IMR-90 (cell line): Measurements from ENCODE around the gene PRR23C. TPM values are rescaled to one million over a fixed set of nuclear protein-coding genes. Genes with fewer than 3 reads are reported as not detected.

Source experiments
- ATAC-seq: fragments of 200-7000 bp; cut with Tn5 transposase; 2 replicates; pipeline ENCODE4 v1.9.1; 2020; ENCODE audit warnings: low read depth, mild to moderate bottlenecking, moderate library complexity
- BruUV-seq: library from RNA; stranded (reverse); fragments of 400-500 nt; replicated peaks from 2 replicates; lab custom pipeline; 2021; lab: Mats Ljungman, UMichigan
- CTCF ChIA-PET: fragments of 300-600 bp; formaldehyde crosslinking; extraction: SDS; loops from one replicate; lab custom pipeline; 2021; ENCODE audit warnings: antibody characterized with exemption; lab: Yijun Ruan, JAX
- POLR2A ChIA-PET: fragments of 300-600 bp; sonication (Branson Sonifier 250); formaldehyde crosslinking; loops from one replicate; lab custom pipeline; 2022; ENCODE audit warnings: antibody characterized with exemption; ENCODE audit not compliant: unreplicated experiment; lab: Charles Lee
- DNase-seq: peaks from one replicate; pipeline ENCODE4 v3.0.0; 2013
- H2AFZ ChIP-seq: replicated peaks from 2 replicates; pipeline ENCODE3; 2013; ENCODE audit warnings: low read length, mild to moderate bottlenecking; ENCODE audit not compliant: poor library complexity
- H2AK5ac ChIP-seq: 2 replicates; pipeline ENCODE4 v1.6.1; 2013; ENCODE audit warnings: low read depth, low read length, inconsistent platforms
- H2AK9ac ChIP-seq: replicated peaks from 2 replicates; pipeline ENCODE3; 2013; ENCODE audit warnings: mild to moderate bottlenecking, low read depth, low read length, moderate library complexity; ENCODE audit not compliant: poor library complexity
- H2BK120ac ChIP-seq: 2 replicates; pipeline ENCODE4 v1.6.1; 2013; ENCODE audit warnings: low read depth, low read length, inconsistent platforms
- H2BK15ac ChIP-seq: 3 replicates; pipeline ENCODE4 v1.6.1; 2013; ENCODE audit warnings: low read depth, low read length, inconsistent platforms
- H2BK20ac ChIP-seq: 2 replicates; pipeline ENCODE4 v1.6.1; 2013; ENCODE audit warnings: low read depth, mild to moderate bottlenecking, inconsistent platforms, low read length, moderate library complexity
- H2BK5ac ChIP-seq: 2 replicates; pipeline ENCODE4 v1.6.1; 2013; ENCODE audit warnings: mild to moderate bottlenecking, low read depth, low read length, inconsistent platforms; ENCODE audit not compliant: poor library complexity, severe bottlenecking
- H3K14ac ChIP-seq: replicated peaks from 2 replicates; pipeline ENCODE4 v1.6.1; 2013; ENCODE audit warnings: low read depth, low read length, inconsistent platforms
- H3K18ac ChIP-seq: 2 replicates; pipeline ENCODE4 v1.6.1; 2013; ENCODE audit warnings: low read depth, low read length, control low read depth
- H3K23ac ChIP-seq: 2 replicates; pipeline ENCODE4 v1.6.1; 2013; ENCODE audit warnings: low read depth, low read length, inconsistent platforms
- H3K27ac ChIP-seq: 2 replicates; pipeline ENCODE4 v1.5.1; 2013; ENCODE audit warnings: mild to moderate bottlenecking, control low read depth, low read length; ENCODE audit not compliant: insufficient read depth
- H3K27me3 ChIP-seq: 2 replicates; pipeline ENCODE4 v1.6.1; 2013; ENCODE audit warnings: low read length; ENCODE audit not compliant: control insufficient read depth, insufficient read depth
- H3K36me3 ChIP-seq: 2 replicates; pipeline ENCODE4 v1.6.1; 2013; ENCODE audit warnings: low read length, mixed read lengths; ENCODE audit not compliant: control insufficient read depth, insufficient read depth
- H3K4ac ChIP-seq: 2 replicates; pipeline ENCODE4 v1.6.1; 2013; ENCODE audit warnings: low read depth, low read length, inconsistent platforms
- H3K4me1 ChIP-seq: 2 replicates; pipeline ENCODE4 v1.6.1; 2013; ENCODE audit warnings: low read length, mixed read lengths; ENCODE audit not compliant: control insufficient read depth, insufficient read depth
- H3K4me2 ChIP-seq: 2 replicates; pipeline ENCODE4 v1.6.1; 2013; ENCODE audit warnings: low read depth, mild to moderate bottlenecking, control low read depth, low read length, moderate library complexity
- H3K4me3 ChIP-seq: 2 replicates; pipeline ENCODE4 v1.5.1; 2013; ENCODE audit warnings: low read depth, mild to moderate bottlenecking, control low read depth, low read length, moderate library complexity; ENCODE audit not compliant: insufficient read depth
- H3K56ac ChIP-seq: 2 replicates; pipeline ENCODE4 v1.6.1; 2013; ENCODE audit warnings: low read length, inconsistent platforms; ENCODE audit not compliant: insufficient read depth; ENCODE audit errors: extremely low read depth
- H3K79me1 ChIP-seq, 2 experiments: 2 replicates each; pipeline ENCODE4 v1.6.1; 2013; ENCODE audit warnings: low read length in 2 of 2, inconsistent platforms in 1 of 2, low read depth in 1 of 2
- H3K9ac ChIP-seq: 2 replicates; pipeline ENCODE4 v1.6.1; 2013; ENCODE audit warnings: low read depth, low read length, control low read depth
- H3K9me1 ChIP-seq: 2 replicates; pipeline ENCODE4 v1.6.1; 2013; ENCODE audit warnings: low read length, inconsistent platforms; ENCODE audit not compliant: insufficient read depth
- H3K9me3 ChIP-seq: 2 replicates; pipeline ENCODE4 v1.6.1; 2013; ENCODE audit warnings: low read length; ENCODE audit not compliant: control insufficient read depth, insufficient read depth
- H4K20me1 ChIP-seq: 2 replicates; pipeline ENCODE4 v1.6.1; 2013; ENCODE audit warnings: low read length, inconsistent platforms; ENCODE audit not compliant: insufficient read depth
- H4K5ac ChIP-seq: 2 replicates; pipeline ENCODE4 v1.6.1; 2013; ENCODE audit warnings: mild to moderate bottlenecking, low read depth, low read length, control low read depth
- H4K8ac ChIP-seq, 2 experiments: 2 replicates each; pipeline ENCODE4 v1.6.1; 2013; ENCODE audit warnings: low read depth in 2 of 2, low read length in 2 of 2, control low read depth in 1 of 2, inconsistent platforms in 1 of 2
- H4K91ac ChIP-seq: 2 replicates; pipeline ENCODE4 v1.6.1; 2013; ENCODE audit warnings: low read depth, low read length, inconsistent platforms; ENCODE audit not compliant: insufficient read depth
- BHLHE40 ChIP-seq: fragments of 150-350 bp; IDR thresholded peaks from 2 replicates; pipeline ENCODE4 v1.6.1; 2016; ENCODE audit warnings: mild to moderate bottlenecking, low read depth, low read length
- CEBPB ChIP-seq: IDR thresholded peaks from 2 replicates; pipeline ENCODE4 v1.6.1; 2012; ENCODE audit warnings: low read depth, low read length, improper control_type of control experiment
- CHD1 ChIP-seq: IDR thresholded peaks from 2 replicates; pipeline ENCODE4 v1.6.1; 2012; ENCODE audit warnings: low read depth, low read length, improper control_type of control experiment
- CTCF ChIP-seq: conservative IDR thresholded peaks from 2 replicates; pipeline ENCODE4 v1.5.1; 2012; ENCODE audit warnings: mild to moderate bottlenecking, low read depth, low read length, improper control_type of control experiment
- ELK1 ChIP-seq: fragments of 150-350 bp; IDR thresholded peaks from 2 replicates; pipeline ENCODE4 v1.6.1; 2016; ENCODE audit warnings: low read depth, mild to moderate bottlenecking, low read length, moderate library complexity, borderline replicate concordance
- FOS ChIP-seq: fragments of 150-350 bp; IDR thresholded peaks from 2 replicates; pipeline ENCODE4 v1.6.1; 2016; ENCODE audit warnings: low read depth, low read length
- MAFK ChIP-seq: IDR thresholded peaks from 2 replicates; pipeline ENCODE4 v1.6.1; 2012; ENCODE audit warnings: low read depth, low read length, improper control_type of control experiment
- MAZ ChIP-seq: IDR thresholded peaks from 2 replicates; pipeline ENCODE4 v1.6.1; 2012; ENCODE audit warnings: low read depth, mild to moderate bottlenecking, low read length, improper control_type of control experiment, moderate library complexity, borderline replicate concordance
- NFE2L2 ChIP-seq: fragments of 150-350 bp; IDR thresholded peaks from 2 replicates; pipeline ENCODE4 v1.6.1; 2016; ENCODE audit warnings: low read depth, mild to moderate bottlenecking, low read length
- POLR2A ChIP-seq: IDR thresholded peaks from 2 replicates; pipeline ENCODE4 v1.6.1; 2012; ENCODE audit warnings: mild to moderate bottlenecking, low read depth, low read length
- RAD21 ChIP-seq: IDR thresholded peaks from 2 replicates; pipeline ENCODE4 v1.6.1; 2012; ENCODE audit warnings: low read length, improper control_type of control experiment
- RCOR1 ChIP-seq: IDR thresholded peaks from 2 replicates; pipeline ENCODE4 v1.6.1; 2012; ENCODE audit warnings: mild to moderate bottlenecking, low read length, improper control_type of control experiment; ENCODE audit not compliant: insufficient replicate concordance
- RFX5 ChIP-seq: IDR thresholded peaks from 2 replicates; pipeline ENCODE4 v1.8.0; 2012; ENCODE audit warnings: low read depth, mild to moderate bottlenecking, low read length, moderate library complexity
- SMC3 ChIP-seq: fragments of 150-350 bp; IDR thresholded peaks from 2 replicates; pipeline ENCODE4 v1.6.1; 2016; ENCODE audit warnings: low read depth, mild to moderate bottlenecking, antibody characterized with exemption, low read length, moderate library complexity
- WGBS, 2 experiments: methylation state at CpG; one replicate each; pipeline versions ENCODE4 v1.1.5 to v1.1.7; 2013; ENCODE audit warnings: missing lambda C conversion rate in 2 of 2; ENCODE audit not compliant: insufficient read length in 1 of 2; ENCODE audit errors: extremely low coverage in 2 of 2; 5-methylcytosine and 5-hydroxymethylcytosine counted together
- dilution Hi-C: fragments of 300-500 bp; cut with HindIII; formaldehyde crosslinking; loops from one replicate; pipeline ENCODE4 v1.14.3; 2018; ENCODE audit warnings: low sequenced_read_pairs; ENCODE audit not compliant: unreplicated experiment
- in situ Hi-C: fragments of 300-500 bp; cut with MboI; formaldehyde crosslinking; loops from 3 replicates; pipeline ENCODE4 v1.14.3; 2019; ENCODE audit warnings: low sequenced_read_pairs, inconsistent platforms, mixed read lengths
- intact Hi-C: fragments of 100-400 bp; cut with micrococcal nuclease; formaldehyde crosslinking; loops from 2 replicates; pipeline ENCODE4 v1.10.0; 2022
- polyA plus RNA-seq, 3 experiments: library from polyadenylated mRNA; depleted of rRNA; stranded (reverse); fragments of >200 nt; gene quantifications; 2 replicates each; pipeline ENCODE4 v1.2.3, GENCODE V29; 2012; ENCODE audit warnings: low replicate concordance in 1 of 3
- total RNA-seq: library from RNA; depleted of rRNA; stranded (reverse); fragments of >200 nt; gene quantifications from 2 replicates; pipeline ENCODE4 v1.2.3, GENCODE V29; 2012
- TF ChIP-seq, protein P1 (sequence below): fragments of 150-350 bp; IDR thresholded peaks from 2 replicates; pipeline ENCODE4 v1.6.1; 2017; ENCODE audit warnings: mild to moderate bottlenecking, antibody characterized with exemption, low read length, low read depth

Gene PRR23C
- total and polyA plus RNA-seq, 2 of the 4 experiments (the other 2 are of a cell fraction), result not detected

DNA sequence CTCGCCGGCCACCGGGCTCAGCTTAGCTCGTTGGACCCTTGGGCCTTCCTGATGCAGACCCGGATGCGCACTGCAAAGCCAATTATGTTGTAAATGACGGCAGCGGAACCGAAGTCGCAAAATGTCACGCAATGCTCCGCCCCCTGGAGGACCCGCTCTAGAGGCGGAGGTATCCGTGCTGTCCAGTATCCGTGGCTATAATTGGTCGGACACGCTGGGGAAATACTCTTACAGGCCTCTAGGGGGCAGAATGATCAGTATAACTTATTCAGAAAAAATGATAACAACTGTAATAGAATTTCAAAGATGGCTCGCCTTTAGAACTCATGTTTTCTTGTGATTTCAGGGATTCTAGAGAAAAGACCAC, 23.8 kb downstream of the PRR23C start, which contains the start of gene PRR23B:
Gene PRR23B (minus strand): TSS at position 59 of the 367 bp plus-strand sequence. CDS start 265 bp downstream, outside the sequence.
- H3K27ac ChIP-seq, result no peak within 1 kb of the TSS
- H4K91ac ChIP-seq, result no peak within 1 kb of the TSS
- intact Hi-C loops, result no loop called here
- H2BK120ac ChIP-seq, result no peak within 1 kb of the TSS
- no peak for DNase-seq
- no peak within 1 kb of the TSS for H2AK5ac ChIP-seq
- in situ Hi-C loops, result no loop called here
- H4K20me1 ChIP-seq, result no peaks in the 10 kb centered on the region
- no peak within 1 kb of the TSS for H3K18ac ChIP-seq
- H3K23ac ChIP-seq, result no peak within 1 kb of the TSS
- H3K14ac ChIP-seq, result no peak within 1 kb of the TSS
- dilution Hi-C loops, result no loop called here
- H3K27me3 ChIP-seq, result no peaks in the 10 kb centered on the region
- ChIA-PET CTCF (no interaction called here), POLR2A (no interaction called here)
- H3K79me1 ChIP-seq, result no peaks in the 10 kb centered on the region
- BruUV-seq, result no TSS peak
- no peak within 1 kb of the TSS for H3K4me3 ChIP-seq
- H2AK9ac ChIP-seq, result no peak within 1 kb of the TSS
- H3K4me1 ChIP-seq, result no peaks in the 10 kb centered on the region
- H3K56ac ChIP-seq, result no peak within 1 kb of the TSS
- H3K9me3 ChIP-seq, result peaks cover 5% of the 10 kb centered on the region; the same call in 1 of the 2 replicates
- H4K8ac ChIP-seq, result no peak within 1 kb of the TSS
- H2BK15ac ChIP-seq, result no peak within 1 kb of the TSS
- no peak for TF ChIP-seq RFX5
- TF ChIP-seq, protein P1, sequence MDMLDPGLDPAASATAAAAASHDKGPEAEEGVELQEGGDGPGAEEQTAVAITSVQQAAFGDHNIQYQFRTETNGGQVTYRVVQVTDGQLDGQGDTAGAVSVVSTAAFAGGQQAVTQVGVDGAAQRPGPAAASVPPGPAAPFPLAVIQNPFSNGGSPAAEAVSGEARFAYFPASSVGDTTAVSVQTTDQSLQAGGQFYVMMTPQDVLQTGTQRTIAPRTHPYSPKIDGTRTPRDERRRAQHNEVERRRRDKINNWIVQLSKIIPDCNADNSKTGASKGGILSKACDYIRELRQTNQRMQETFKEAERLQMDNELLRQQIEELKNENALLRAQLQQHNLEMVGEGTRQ, result no peak
- no peak for TF ChIP-seq CTCF
- TF ChIP-seq BHLHE40, result no peak
- no peak for TF ChIP-seq ELK1
- no peak for TF ChIP-seq MAFK
- no peak for TF ChIP-seq SMC3
- TF ChIP-seq NFE2L2, result no peak
- TF ChIP-seq FOS, result no peak
- TF ChIP-seq POLR2A, result no peak
- no peak for TF ChIP-seq CEBPB
- TF ChIP-seq MAZ, result no peak
- no peak for TF ChIP-seq CHD1
- no peak for TF ChIP-seq RAD21
- TF ChIP-seq RCOR1, result no peak
- no peaks in the 10 kb centered on the region for H3K36me3 ChIP-seq
- H3K9ac ChIP-seq, result no peak within 1 kb of the TSS
- H3K4ac ChIP-seq, result no peak within 1 kb of the TSS
- 48% methylated on average over 9 of the region's 19 CpGs; no CpG with 5 or more reads in 1 of the 2 experiments for WGBS, 2 experiments
- no peak within 1 kb of the TSS for H2BK20ac ChIP-seq
- ATAC-seq, result no peak
- H3K4me2 ChIP-seq, result no peak within 1 kb of the TSS
- H2BK5ac ChIP-seq, result no peak within 1 kb of the TSS
- no peak within 1 kb of the TSS for H2AFZ ChIP-seq
- no peaks in the 10 kb centered on the region for H3K9me1 ChIP-seq
- no peak within 1 kb of the TSS for H4K5ac ChIP-seq
